IPS-20b (cell line): ENCODE results near the gene AFG3L2.
A peak's percentile ranks its signal among the peaks of the same experiment; 100 is the strongest.
"Not testable (repeated sequence)": the region's sequence is repeated elsewhere in the genome, so short reads cannot be mapped to it uniquely, and the experiment has no call there.

Source experiments
- H3K27ac ChIP-seq: one replicate; pipeline ENCODE4 v1.5.1; 2013; ENCODE audit warnings: low read length
- H3K27me3 ChIP-seq: 2 replicates; pipeline ENCODE4 v1.6.1; 2013; ENCODE audit warnings: mild to moderate bottlenecking, low read length, inconsistent platforms; ENCODE audit not compliant: insufficient read depth
- H3K36me3 ChIP-seq: 2 replicates; pipeline ENCODE4 v1.6.1; 2013; ENCODE audit warnings: low read depth, mild to moderate bottlenecking, inconsistent platforms, low read length, moderate library complexity; ENCODE audit not compliant: insufficient read depth
- H3K4me1 ChIP-seq: 2 replicates; pipeline ENCODE4 v1.6.1; 2013; ENCODE audit warnings: mild to moderate bottlenecking, control low read depth, inconsistent platforms, low read length, moderate library complexity; ENCODE audit not compliant: insufficient read depth
- H3K4me3 ChIP-seq: 2 replicates; pipeline ENCODE4 v1.5.1; 2013; ENCODE audit warnings: mild to moderate bottlenecking, low read length, inconsistent platforms
- H3K9ac ChIP-seq: 2 replicates; pipeline ENCODE4 v1.6.1; 2013; ENCODE audit warnings: low read depth, mild to moderate bottlenecking, inconsistent platforms, low read length, moderate library complexity
- H3K9me3 ChIP-seq: 2 replicates; pipeline ENCODE4 v1.6.1; 2013; ENCODE audit warnings: mild to moderate bottlenecking, low read depth, low read length, inconsistent platforms; ENCODE audit not compliant: insufficient read depth

The AFG3L2 gene

GRCh38 chr18:12394428-12394827 lies 17.4 kb upstream of the AFG3L2 start:
- Histone ChIP-seq H3K36me3 (no peaks in the 10 kb centered on the region), H3K27me3 (no peaks in the 10 kb centered on the region), H3K4me1 (no peaks in the 10 kb centered on the region), H3K9me3 (no peaks in the 10 kb centered on the region), H3K4me3 (no peak overlapping the region), H3K9ac (no peak overlapping the region), H3K27ac (no peak overlapping the region)

- H3K36me3 ChIP-seq: no peaks in the 10 kb centered on the region
- H3K9ac ChIP-seq: no peak overlapping the region
- no peak overlapping the region for H3K4me3 ChIP-seq
- H3K27ac ChIP-seq: no peak overlapping the region
- H3K27me3 ChIP-seq: no peaks in the 10 kb centered on the region
- H3K9me3 ChIP-seq: no peaks in the 10 kb centered on the region
- no peaks in the 10 kb centered on the region for H3K4me1 ChIP-seq
Observed at GRCh38 chr18:12393998-12394397, 17.0 kb upstream of the AFG3L2 start.

GRCh38 chr18:12393510-12393909 lies 16.5 kb upstream of the AFG3L2 start:
- no peak overlapping the region for H3K9ac ChIP-seq
- no peak overlapping the region for H3K4me3 ChIP-seq
- no peaks in the 10 kb centered on the region for H3K27me3 ChIP-seq
- H3K4me1 ChIP-seq: no peaks in the 10 kb centered on the region
- H3K27ac ChIP-seq: no peak overlapping the region
- H3K9me3 ChIP-seq: no peaks in the 10 kb centered on the region
- H3K36me3 ChIP-seq: no peaks in the 10 kb centered on the region

GRCh38 chr18:12391487-12392165 lies 14.6 kb upstream of the AFG3L2 start:
- Histone ChIP-seq H3K4me3 (no peak overlapping the region), H3K27ac (no peak overlapping the region), H3K9me3 (no peaks in the 10 kb centered on the region), H3K27me3 (no peaks in the 10 kb centered on the region), H3K4me1 (no peaks in the 10 kb centered on the region), H3K36me3 (no peaks in the 10 kb centered on the region), H3K9ac (no peak overlapping the region)

GRCh38 chr18:12388442-12388841 lies 11.4 kb upstream of the AFG3L2 start:
- Histone ChIP-seq H3K27ac (no peak overlapping the region), H3K4me3 (no peak overlapping the region), H3K36me3 (no peaks in the 10 kb centered on the region), H3K27me3 (no peaks in the 10 kb centered on the region), H3K9me3 (no peaks in the 10 kb centered on the region), H3K9ac (no peak overlapping the region), H3K4me1 (no peaks in the 10 kb centered on the region)

GRCh38 chr18:12384261-12384660 lies 7.2 kb upstream of the AFG3L2 start:
- no peaks in the 10 kb centered on the region for H3K27me3 ChIP-seq
- no peaks in the 10 kb centered on the region for H3K36me3 ChIP-seq

GRCh38 chr18:12383759-12384158 lies 6.7 kb upstream of the AFG3L2 start:
- not testable (repeated sequence) for H3K36me3 ChIP-seq, H3K4me1 ChIP-seq, H3K27ac ChIP-seq

More at GRCh38 chr18:12384261-12384660, 7.2 kb upstream of the AFG3L2 start:
- H3K4me1 ChIP-seq: no peaks in the 10 kb centered on the region
- H3K9me3 ChIP-seq: no peaks in the 10 kb centered on the region
- H3K4me3 ChIP-seq: no peak overlapping the region
- no peak overlapping the region for H3K27ac ChIP-seq
- no peak overlapping the region for H3K9ac ChIP-seq

GRCh38 chr18:12382221-12382814 lies 5.3 kb upstream of the AFG3L2 start:
- H3K9me3 ChIP-seq, H3K9ac ChIP-seq, H3K27ac ChIP-seq, H3K27me3 ChIP-seq, H3K36me3 ChIP-seq, H3K4me3 ChIP-seq, H3K4me1 ChIP-seq: not testable (repeated sequence)

More at GRCh38 chr18:12383759-12384158, 6.7 kb upstream of the AFG3L2 start:
- not testable (repeated sequence) for H3K27me3 ChIP-seq, H3K9ac ChIP-seq, H3K4me3 ChIP-seq, H3K9me3 ChIP-seq

- not testable (repeated sequence) for H3K4me1 ChIP-seq
- H3K27ac ChIP-seq: peak overlapping the region; percentile 91
Observed at GRCh38 chr18:12378198-12378558, 1.2 kb upstream of the AFG3L2 start.

GRCh38 chr18:12377556-12378197 lies 650 bp upstream of the AFG3L2 start:
- H3K4me3 ChIP-seq: peak overlapping the region; percentile 89
- peak overlapping the region; percentile 89 for H3K9ac ChIP-seq
- no peaks in the 10 kb centered on the region for H3K9me3 ChIP-seq
- peaks cover 9% of the 10 kb centered on the region; the same call in 1 of the 2 replicates for H3K4me1 ChIP-seq
- peak overlapping the region; percentile 91 for H3K27ac ChIP-seq
- peaks cover 9% of the 10 kb centered on the region; the same call in 1 of the 2 replicates for H3K36me3 ChIP-seq
- no peaks in the 10 kb centered on the region for H3K27me3 ChIP-seq

More at GRCh38 chr18:12378198-12378558, 1.2 kb upstream of the AFG3L2 start:
- H3K36me3 ChIP-seq, H3K9me3 ChIP-seq, H3K27me3 ChIP-seq: not testable (repeated sequence)
- peak overlapping the region; percentile 89 for H3K4me3 ChIP-seq
- peak overlapping the region; percentile 89 for H3K9ac ChIP-seq

GRCh38 chr18:12376034-12376753 lies 833 bp downstream of the AFG3L2 start:
- H3K9ac ChIP-seq: peak overlapping the region; percentile 94
- H3K36me3 ChIP-seq: peaks cover 9% of the 10 kb centered on the region; the same call in 1 of the 2 replicates
- peaks cover 9% of the 10 kb centered on the region; the same call in 1 of the 2 replicates for H3K4me1 ChIP-seq
- no peaks in the 10 kb centered on the region for H3K9me3 ChIP-seq
- peak overlapping the region; percentile 89 for H3K27ac ChIP-seq
- no peaks in the 10 kb centered on the region for H3K27me3 ChIP-seq
- H3K4me3 ChIP-seq: peak overlapping the region; percentile 96
